Measurements from ENCODE around the gene AFF1. TPM values are rescaled to one million over a fixed set of nuclear protein-coding genes. Genes with fewer than 3 reads are reported as not detected.

AFF1 gene
- total RNA-seq, 1 experiment from 2014 or later = 23.9 TPM

DNA sequence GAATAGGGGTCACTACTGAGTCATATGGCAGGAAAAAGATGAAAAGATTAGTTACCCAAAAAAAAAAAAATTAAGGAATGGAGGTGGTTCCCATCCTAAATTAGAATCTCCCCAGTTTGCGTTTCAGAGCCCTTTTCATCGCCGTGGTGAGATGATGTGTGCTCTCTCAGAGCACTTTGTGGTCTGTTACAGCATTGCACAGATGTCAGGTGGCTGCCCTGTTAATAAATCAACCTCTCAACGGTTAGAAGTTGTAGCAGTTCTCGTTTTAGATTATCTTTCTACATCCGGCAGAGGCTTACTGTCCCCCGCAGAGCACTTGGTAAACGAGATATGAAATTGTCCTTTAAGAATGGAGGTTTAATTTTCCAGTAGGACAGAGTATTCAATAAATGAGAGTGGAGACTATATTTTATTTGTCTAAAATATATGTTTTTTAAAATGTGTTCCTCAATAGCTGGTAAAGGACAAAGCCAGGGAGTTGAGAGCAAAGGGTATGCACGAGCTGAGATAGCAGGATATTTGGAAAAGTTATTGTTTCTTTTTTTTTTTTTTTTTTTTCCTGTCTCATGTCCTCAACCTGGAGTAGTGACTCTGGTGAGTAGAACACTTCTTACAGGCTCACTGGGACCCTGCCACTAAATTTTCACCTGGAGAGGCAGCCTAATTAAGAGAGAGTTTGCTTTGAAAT, 26.9 kb downstream of the AFF1 start:
- Histone ChIP-seq H3K4me3 (ENCODE audit: low read depth in 2 of 2, low read length in 2 of 2) (no peak overlapping the region), H3K36me3 (ENCODE audit: control insufficient read depth, insufficient read depth, low read length) (no peaks in the 10 kb centered on the region), H3K9me3 (ENCODE audit: control insufficient read depth, insufficient read depth, low read depth, low read length) (no peaks in the 10 kb centered on the region), H3K27ac (ENCODE audit: low read length) (no peak overlapping the region), H3K27me3 (ENCODE audit: control insufficient read depth, insufficient read depth, low read length) (no peaks in the 10 kb centered on the region), H3K4me1 (ENCODE audit: control insufficient read depth, insufficient read depth, low read length) (no peaks in the 10 kb centered on the region; the same call in 1 of the 2 replicates)
- ATAC-seq (no peak), DNase-seq (ENCODE audit: low read depth, low spot score) (no peak)
- intact Hi-C loops (cut with micrococcal nuclease; ENCODE audit: unreplicated experiment) = no loop called here
- POLR2A ChIA-PET = no interaction called here
- TF ChIP-seq TCF7L2 (IDR thresholded peaks at IDR 0.05; ENCODE audit: low read depth, low read length) (no peak), SIN3A (IDR thresholded peaks at IDR 0.05; ENCODE audit: borderline replicate concordance, insufficient read depth, low read depth, low read length) (no peak), POLR2AphosphoS5 (IDR thresholded peaks at IDR 0.05; ENCODE audit: low read depth, low read length) (no peak)
- TF ChIP-seq, protein P1, sequence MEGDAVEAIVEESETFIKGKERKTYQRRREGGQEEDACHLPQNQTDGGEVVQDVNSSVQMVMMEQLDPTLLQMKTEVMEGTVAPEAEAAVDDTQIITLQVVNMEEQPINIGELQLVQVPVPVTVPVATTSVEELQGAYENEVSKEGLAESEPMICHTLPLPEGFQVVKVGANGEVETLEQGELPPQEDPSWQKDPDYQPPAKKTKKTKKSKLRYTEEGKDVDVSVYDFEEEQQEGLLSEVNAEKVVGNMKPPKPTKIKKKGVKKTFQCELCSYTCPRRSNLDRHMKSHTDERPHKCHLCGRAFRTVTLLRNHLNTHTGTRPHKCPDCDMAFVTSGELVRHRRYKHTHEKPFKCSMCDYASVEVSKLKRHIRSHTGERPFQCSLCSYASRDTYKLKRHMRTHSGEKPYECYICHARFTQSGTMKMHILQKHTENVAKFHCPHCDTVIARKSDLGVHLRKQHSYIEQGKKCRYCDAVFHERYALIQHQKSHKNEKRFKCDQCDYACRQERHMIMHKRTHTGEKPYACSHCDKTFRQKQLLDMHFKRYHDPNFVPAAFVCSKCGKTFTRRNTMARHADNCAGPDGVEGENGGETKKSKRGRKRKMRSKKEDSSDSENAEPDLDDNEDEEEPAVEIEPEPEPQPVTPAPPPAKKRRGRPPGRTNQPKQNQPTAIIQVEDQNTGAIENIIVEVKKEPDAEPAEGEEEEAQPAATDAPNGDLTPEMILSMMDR (IDR thresholded peaks at IDR 0.05) = no peak
- TF ChIP-seq, protein P2, sequence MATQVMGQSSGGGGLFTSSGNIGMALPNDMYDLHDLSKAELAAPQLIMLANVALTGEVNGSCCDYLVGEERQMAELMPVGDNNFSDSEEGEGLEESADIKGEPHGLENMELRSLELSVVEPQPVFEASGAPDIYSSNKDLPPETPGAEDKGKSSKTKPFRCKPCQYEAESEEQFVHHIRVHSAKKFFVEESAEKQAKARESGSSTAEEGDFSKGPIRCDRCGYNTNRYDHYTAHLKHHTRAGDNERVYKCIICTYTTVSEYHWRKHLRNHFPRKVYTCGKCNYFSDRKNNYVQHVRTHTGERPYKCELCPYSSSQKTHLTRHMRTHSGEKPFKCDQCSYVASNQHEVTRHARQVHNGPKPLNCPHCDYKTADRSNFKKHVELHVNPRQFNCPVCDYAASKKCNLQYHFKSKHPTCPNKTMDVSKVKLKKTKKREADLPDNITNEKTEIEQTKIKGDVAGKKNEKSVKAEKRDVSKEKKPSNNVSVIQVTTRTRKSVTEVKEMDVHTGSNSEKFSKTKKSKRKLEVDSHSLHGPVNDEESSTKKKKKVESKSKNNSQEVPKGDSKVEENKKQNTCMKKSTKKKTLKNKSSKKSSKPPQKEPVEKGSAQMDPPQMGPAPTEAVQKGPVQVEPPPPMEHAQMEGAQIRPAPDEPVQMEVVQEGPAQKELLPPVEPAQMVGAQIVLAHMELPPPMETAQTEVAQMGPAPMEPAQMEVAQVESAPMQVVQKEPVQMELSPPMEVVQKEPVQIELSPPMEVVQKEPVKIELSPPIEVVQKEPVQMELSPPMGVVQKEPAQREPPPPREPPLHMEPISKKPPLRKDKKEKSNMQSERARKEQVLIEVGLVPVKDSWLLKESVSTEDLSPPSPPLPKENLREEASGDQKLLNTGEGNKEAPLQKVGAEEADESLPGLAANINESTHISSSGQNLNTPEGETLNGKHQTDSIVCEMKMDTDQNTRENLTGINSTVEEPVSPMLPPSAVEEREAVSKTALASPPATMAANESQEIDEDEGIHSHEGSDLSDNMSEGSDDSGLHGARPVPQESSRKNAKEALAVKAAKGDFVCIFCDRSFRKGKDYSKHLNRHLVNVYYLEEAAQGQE (IDR thresholded peaks at IDR 0.05; ENCODE audit: insufficient read depth in 1 of 2, low read depth in 2 of 2, low read length in 1 of 2) = no peak
- in situ Hi-C loops (cut with HindIII; ENCODE audit: low pct_unique_long_range_greater_than_20kb, low sequenced_read_pairs) = no loop called here
- TSS peak; percentile 47 for BruUV-seq (replicated peaks)
- CTCF ChIA-PET = no interaction called here

DNA sequence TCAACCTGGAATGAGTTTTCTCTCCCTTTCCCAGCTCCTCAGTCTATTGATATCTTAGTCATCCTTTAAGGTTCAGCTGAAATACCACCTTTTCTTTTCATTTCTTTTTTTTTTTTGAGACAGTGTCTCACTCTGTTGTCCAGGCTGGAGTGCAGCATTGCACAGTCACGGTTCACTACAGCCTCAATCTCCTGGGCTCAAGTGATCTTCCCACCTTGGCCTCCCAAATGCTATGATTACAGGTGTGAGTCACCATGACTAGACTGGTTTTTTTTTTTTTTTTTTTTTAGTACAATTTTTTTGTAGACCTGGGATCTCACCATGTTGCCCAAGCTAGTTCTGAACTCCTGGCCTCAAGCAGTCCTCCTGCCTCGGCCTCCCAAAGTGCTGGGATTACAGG, 28.9 kb downstream of the AFF1 start:
- intact Hi-C loops (cut with micrococcal nuclease; ENCODE audit: unreplicated experiment) (no loop called here), in situ Hi-C loops (cut with HindIII; ENCODE audit: low pct_unique_long_range_greater_than_20kb, low sequenced_read_pairs) (no loop called here)
- no peaks in the 10 kb centered on the region; the same call in 1 of the 2 replicates for H3K4me1 ChIP-seq (ENCODE audit: control insufficient read depth, insufficient read depth, low read length)
- no peak for TF ChIP-seq TCF7L2 (IDR thresholded peaks at IDR 0.05; ENCODE audit: low read depth, low read length)
- no peak for TF ChIP-seq SIN3A (IDR thresholded peaks at IDR 0.05; ENCODE audit: borderline replicate concordance, insufficient read depth, low read depth, low read length)
- TF ChIP-seq, protein P2 (IDR thresholded peaks at IDR 0.05; ENCODE audit: insufficient read depth in 1 of 2, low read depth in 2 of 2, low read length in 1 of 2) = no peak
- no peak for TF ChIP-seq POLR2AphosphoS5 (IDR thresholded peaks at IDR 0.05; ENCODE audit: low read depth, low read length)
- TF ChIP-seq, protein P1 (IDR thresholded peaks at IDR 0.05) = no peak
- H3K4me3 ChIP-seq (ENCODE audit: low read depth in 2 of 2, low read length in 2 of 2) = no peak overlapping the region
- ATAC-seq = no peak
- H3K9me3 ChIP-seq (ENCODE audit: control insufficient read depth, insufficient read depth, low read depth, low read length) = no peaks in the 10 kb centered on the region
- ChIA-PET CTCF (interaction anchor here (0.6 to 0.7 kb wide), 2 partner anchors 87 to 365 kb away, joined by 3 to 5 read pairs; no protein-coding TSS in a partner anchor), POLR2A (no interaction called here)
- no peak for DNase-seq (ENCODE audit: low read depth, low spot score)
- no peak overlapping the region for H3K27ac ChIP-seq (ENCODE audit: low read length)
- H3K36me3 ChIP-seq (ENCODE audit: control insufficient read depth, insufficient read depth, low read length) = no peaks in the 10 kb centered on the region
- BruUV-seq (replicated peaks) = no TSS peak
- no peaks in the 10 kb centered on the region for H3K27me3 ChIP-seq (ENCODE audit: control insufficient read depth, insufficient read depth, low read length)

All from Panc1 (cell line).